Endodermal cell (in vitro differentiated cells): ENCODE data around the gene TSPAN9. TPM values are rescaled to one million over a fixed set of nuclear protein-coding genes. Genes with fewer than 3 reads are reported as not detected.

Experiments
- DNase-seq: peaks from one replicate; pipeline ENCODE4 v3.0.0-alpha.2; 2017
- H3K27ac ChIP-seq: 2 replicates; pipeline ENCODE4 v1.5.1; 2013; ENCODE audit warnings: mild to moderate bottlenecking, low read depth, low read length, moderate library complexity
- H3K27me3 ChIP-seq: 2 replicates; pipeline ENCODE4 v1.6.1; 2013; ENCODE audit warnings: mild to moderate bottlenecking, low read length, moderate library complexity; ENCODE audit not compliant: insufficient read depth, control insufficient read depth, poor library complexity, severe bottlenecking
- H3K36me3 ChIP-seq: 2 replicates; pipeline ENCODE4 v1.7.0; 2013; ENCODE audit warnings: mild to moderate bottlenecking, low read length, moderate library complexity; ENCODE audit not compliant: control insufficient read depth, insufficient read depth
- H3K4me1 ChIP-seq: one replicate; pipeline ENCODE4 v1.7.0; 2013; ENCODE audit warnings: low read length; ENCODE audit not compliant: control insufficient read depth, insufficient read depth
- H3K4me3 ChIP-seq: 2 replicates; pipeline ENCODE4 v1.5.1; 2013; ENCODE audit warnings: mild to moderate bottlenecking, low read length, moderate library complexity
- H3K9ac ChIP-seq: 2 replicates; pipeline ENCODE4 v1.6.1; 2013; ENCODE audit warnings: mild to moderate bottlenecking, low read length, moderate library complexity; ENCODE audit not compliant: poor library complexity, severe bottlenecking; ENCODE audit errors: extremely low read depth
- H3K9me3 ChIP-seq: 2 replicates; pipeline ENCODE4 v1.6.1; 2013; ENCODE audit warnings: mild to moderate bottlenecking, low read length, moderate library complexity; ENCODE audit not compliant: control insufficient read depth
- H3K27ac Mint-ChIP-seq: 2 replicates; pipeline ENCODE4 v1.8.0; 2020; ENCODE audit warnings: mixed read lengths
- H3K27me3 Mint-ChIP-seq: 2 replicates; pipeline ENCODE4 v1.8.0; 2021; ENCODE audit warnings: mild to moderate bottlenecking, mixed read lengths; ENCODE audit not compliant: insufficient read depth
- H3K36me3 Mint-ChIP-seq: 2 replicates; pipeline ENCODE4 v1.8.0; 2020; ENCODE audit warnings: low read depth, mixed read lengths
- H3K4me1 Mint-ChIP-seq: 2 replicates; pipeline ENCODE4 v1.8.0; 2020; ENCODE audit warnings: mixed read lengths
- H3K4me3 Mint-ChIP-seq: 2 replicates; pipeline ENCODE4 v1.8.0; 2020; ENCODE audit warnings: mild to moderate bottlenecking, moderate library complexity, mixed read lengths
- H3K9me3 Mint-ChIP-seq: 2 replicates; pipeline ENCODE4 v1.8.0; 2020; ENCODE audit warnings: mild to moderate bottlenecking, mixed read lengths
- CTCF ChIP-seq: fragments of 200-600 bp; sonication (generic); conservative IDR thresholded peaks from 2 replicates; pipeline ENCODE4 v1.5.0; 2021; ENCODE audit warnings: antibody characterized with exemption, mild to moderate bottlenecking
- WGBS, 2 experiments: methylation state at CpG; one replicate each; pipeline versions ENCODE4 v1.1.5 to v1.1.7; 2013; ENCODE audit warnings: missing lambda C conversion rate in 2 of 2, mixed read lengths in 1 of 2; ENCODE audit not compliant: insufficient coverage in 1 of 2, insufficient read length in 1 of 2; 5-methylcytosine and 5-hydroxymethylcytosine counted together
- total RNA-seq, 2 donors: library from RNA; stranded (reverse); fragmentation: NEBNext Ultra II Directional in 1 of 2; extraction: Animal tissue kit (Norgen Biotek cat#: 25700) in 1 of 2; gene quantifications; 2 replicates in 1 of 2; 3 replicates in 1 of 2; pipeline ENCODE4 v1.2.1, GENCODE V29; 2021

Gene TSPAN9
- total RNA-seq, 2 donors from 2014 or later: 31.9 to 80.8 TPM

- Mint-ChIP-seq H3K36me3 (peaks cover 18% of the 10 kb centered on the region), H3K27ac (no peak overlapping the region)
- no peak overlapping the region for H3K9ac ChIP-seq
These were observed 167.1 kb downstream of the TSPAN9 start for GRCh38 chr12:3244219-3244750.

GRCh38 chr12:3246253-3246652 is 169.1 kb downstream of the TSPAN9 start:
- H3K27me3 Mint-ChIP-seq: no peaks in the 10 kb centered on the region
- Histone ChIP-seq H3K4me3 (no peak overlapping the region), H3K27me3 (no peaks in the 10 kb centered on the region), H3K4me1 (peaks cover 3% of the 10 kb centered on the region), H3K36me3 (no peaks in the 10 kb centered on the region), H3K27ac (no peak overlapping the region), H3K9me3 (no peaks in the 10 kb centered on the region), H3K9ac (no peak overlapping the region)
- no peak for TF ChIP-seq CTCF
- no peak for DNase-seq
- H3K27ac Mint-ChIP-seq: no peak overlapping the region
- WGBS, 2 experiments: 84 to 93% methylated on average over 3 to 4 of the region's 4 CpGs
- H3K9me3 Mint-ChIP-seq: peaks cover 4% of the 10 kb centered on the region
- H3K36me3 Mint-ChIP-seq: peaks cover 20% of the 10 kb centered on the region
- no peak overlapping the region for H3K4me3 Mint-ChIP-seq
- peaks cover 38% of the 10 kb centered on the region for H3K4me1 Mint-ChIP-seq

More at GRCh38 chr12:3244219-3244750, 167.1 kb downstream of the TSPAN9 start:
- Histone ChIP-seq H3K27ac (no peak overlapping the region), H3K4me1 (peaks cover 3% of the 10 kb centered on the region), H3K27me3 (no peaks in the 10 kb centered on the region), H3K36me3 (no peaks in the 10 kb centered on the region), H3K9me3 (no peaks in the 10 kb centered on the region), H3K4me3 (no peak overlapping the region)
- Mint-ChIP-seq H3K4me1 (peaks cover 31% of the 10 kb centered on the region), H3K4me3 (no peak overlapping the region), H3K27me3 (no peaks in the 10 kb centered on the region), H3K9me3 (peaks cover 4% of the 10 kb centered on the region)
- no peak for DNase-seq
- WGBS, 2 experiments: 91 to 97% methylated on average over 14 to 20 of the region's 20 CpGs
- no peak for TF ChIP-seq CTCF

- H3K4me3 ChIP-seq: no peak overlapping the region
- H3K27me3 ChIP-seq: no peaks in the 10 kb centered on the region
- Mint-ChIP-seq H3K4me3 (no peak overlapping the region), H3K36me3 (peaks cover 20% of the 10 kb centered on the region), H3K4me1 (peaks cover 36% of the 10 kb centered on the region), H3K27ac (peak overlapping the region; percentile 5), H3K9me3 (peaks cover 4% of the 10 kb centered on the region), H3K27me3 (peaks cover 3% of the 10 kb centered on the region)
- H3K9ac ChIP-seq: no peak overlapping the region
- DNase-seq: no peak
- 59 to 67% methylated on average over 6 to 8 of the region's 11 CpGs for WGBS, 2 experiments
- peaks cover 3% of the 10 kb centered on the region for H3K4me1 ChIP-seq
- no peak for TF ChIP-seq CTCF
- H3K27ac ChIP-seq: no peak overlapping the region
- H3K36me3 ChIP-seq: no peaks in the 10 kb centered on the region
- no peaks in the 10 kb centered on the region for H3K9me3 ChIP-seq
These were observed 169.9 kb downstream of the TSPAN9 start for GRCh38 chr12:3247077-3247476.
